ENCODE results near the gene DPP6.

- TF ChIP-seq, protein P1, sequence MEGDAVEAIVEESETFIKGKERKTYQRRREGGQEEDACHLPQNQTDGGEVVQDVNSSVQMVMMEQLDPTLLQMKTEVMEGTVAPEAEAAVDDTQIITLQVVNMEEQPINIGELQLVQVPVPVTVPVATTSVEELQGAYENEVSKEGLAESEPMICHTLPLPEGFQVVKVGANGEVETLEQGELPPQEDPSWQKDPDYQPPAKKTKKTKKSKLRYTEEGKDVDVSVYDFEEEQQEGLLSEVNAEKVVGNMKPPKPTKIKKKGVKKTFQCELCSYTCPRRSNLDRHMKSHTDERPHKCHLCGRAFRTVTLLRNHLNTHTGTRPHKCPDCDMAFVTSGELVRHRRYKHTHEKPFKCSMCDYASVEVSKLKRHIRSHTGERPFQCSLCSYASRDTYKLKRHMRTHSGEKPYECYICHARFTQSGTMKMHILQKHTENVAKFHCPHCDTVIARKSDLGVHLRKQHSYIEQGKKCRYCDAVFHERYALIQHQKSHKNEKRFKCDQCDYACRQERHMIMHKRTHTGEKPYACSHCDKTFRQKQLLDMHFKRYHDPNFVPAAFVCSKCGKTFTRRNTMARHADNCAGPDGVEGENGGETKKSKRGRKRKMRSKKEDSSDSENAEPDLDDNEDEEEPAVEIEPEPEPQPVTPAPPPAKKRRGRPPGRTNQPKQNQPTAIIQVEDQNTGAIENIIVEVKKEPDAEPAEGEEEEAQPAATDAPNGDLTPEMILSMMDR (conservative IDR thresholded peaks at IDR 0.05) = no peak
- no peak for TF ChIP-seq EZH2 (IDR thresholded peaks at IDR 0.05; ENCODE audit: low read depth)
Observed at GRCh38 chr7:154777489-154777888, 725.3 kb downstream of the DPP6 start.
